NOMO-1 treated with DMSO at 0.1 percent for 48 hours (cell line): ENCODE measurements around the gene LMO7.

Experiments
- DNase-seq: peaks from one replicate; lab custom pipeline; 2025; ENCODE audit not compliant: unreplicated experiment; lab: John Stamatoyannopoulos, UW

The LMO7 gene

GRCh38 chr13:75635828-75636435, at the start of gene LMO7:
Gene LMO7 (plus strand): TSS chr13:75636330. CDS start chr13:75636658, 328 bp downstream.
- peak; percentile 47 for DNase-seq

GRCh38 chr13:75587679-75588078, 48.5 kb upstream of the LMO7 start:
- no peak for DNase-seq

GRCh38 chr13:75596657-75597182, 39.4 kb upstream of the LMO7 start:
- DNase-seq, result no peak

- DNase-seq, result no peak
Measured at GRCh38 chr13:75600371-75600770, 35.8 kb upstream of the LMO7 start.

GRCh38 chr13:75603038-75603437, 33.1 kb upstream of the LMO7 start:
- no peak for DNase-seq

- no peak for DNase-seq
Measured at GRCh38 chr13:75607447-75607846, 28.7 kb upstream of the LMO7 start.

- DNase-seq, result no peak
Measured at GRCh38 chr13:75610466-75610865, 25.7 kb upstream of the LMO7 start.

GRCh38 chr13:75612354-75612753, 23.8 kb upstream of the LMO7 start:
- DNase-seq, result no peak

- DNase-seq, result no peak
Measured at GRCh38 chr13:75617230-75617629, 18.9 kb upstream of the LMO7 start.

- DNase-seq, result no peak
Measured at GRCh38 chr13:75618308-75618707, 17.8 kb upstream of the LMO7 start.

- no peak for DNase-seq
Measured at GRCh38 chr13:75620020-75620419, 16.1 kb upstream of the LMO7 start.

- no peak for DNase-seq
Measured at GRCh38 chr13:75621147-75621546, 15.0 kb upstream of the LMO7 start.

GRCh38 chr13:75628801-75629200, 7.3 kb upstream of the LMO7 start:
- DNase-seq, result no peak

GRCh38 chr13:75633285-75633684, 2.8 kb upstream of the LMO7 start:
- no peak for DNase-seq

GRCh38 chr13:75635101-75635827, 866 bp upstream of the LMO7 start:
- DNase-seq, result no peak

- peak; percentile 47 for DNase-seq
Measured at GRCh38 chr13:75636436-75637180, 478 bp downstream of the LMO7 start.

- DNase-seq, result no peak
Measured at GRCh38 chr13:75637181-75637750, 1.1 kb downstream of the LMO7 start.

GRCh38 chr13:75639454-75639853, 3.3 kb downstream of the LMO7 start:
- no peak for DNase-seq

GRCh38 chr13:75641026-75641425, 4.9 kb downstream of the LMO7 start:
- DNase-seq, result no peak

- no peak for DNase-seq
Measured at GRCh38 chr13:75643182-75643581, 7.1 kb downstream of the LMO7 start.

GRCh38 chr13:75643693-75644092, 7.6 kb downstream of the LMO7 start:
- DNase-seq, result no peak
